Measurements from ENCODE around the gene TP53BP2. TPM values are rescaled to one million over a fixed set of nuclear protein-coding genes. Genes with fewer than 3 reads are reported as not detected.
A peak's percentile ranks its signal among the peaks of the same experiment; 100 is the strongest.

The TP53BP2 gene
- total and polyA plus RNA-seq, 10 of the 15 experiments (the other 5 are each of a cell fraction or from before 2014, with no cell fraction given): 1.6 to 13.7 (median 5.6) TPM

- TF ChIP-seq ZBTB33 (IDR thresholded peaks at IDR 0.05) (no peak), NR2C2 (IDR thresholded peaks at IDR 0.05; ENCODE audit: borderline replicate concordance, control insufficient read depth, insufficient read length, low read depth) (no peak), POLR2AphosphoS2 (IDR thresholded peaks at IDR 0.05; ENCODE audit: low read depth, low read length) (no peak), DPF2 (IDR thresholded peaks at IDR 0.05) (peak; percentile 26), NFXL1 (IDR thresholded peaks at IDR 0.05; ENCODE audit: borderline replicate concordance) (no peak), SUPT20H (IDR thresholded peaks at IDR 0.05; ENCODE audit: borderline replicate concordance, control insufficient read depth, low read depth, low read length) (no peak), WRNIP1 (IDR thresholded peaks at IDR 0.05; ENCODE audit: borderline replicate concordance, low read depth, low read length) (no peak), ZNF207 (IDR thresholded peaks at IDR 0.05; ENCODE audit: borderline replicate concordance) (peak; percentile 50; the same call in 1 of the 2 replicates), RBBP5 (conservative IDR thresholded peaks at IDR 0.05) (no peak), POLR2A (IDR thresholded peaks at IDR 0.05; ENCODE audit: low read depth, low read length) (peak; percentile 75), PML (IDR thresholded peaks at IDR 0.05; ENCODE audit: low read length) (peak; percentile 62; the same call in 1 of the 2 replicates), RAD51 (IDR thresholded peaks at IDR 0.05) (no peak), TAF1 (IDR thresholded peaks at IDR 0.05; ENCODE audit: borderline replicate concordance, low read depth, low read length) (no peak; the same call in 1 of the 2 replicates), TCF3 (IDR thresholded peaks at IDR 0.05; ENCODE audit: borderline replicate concordance, insufficient read depth, low read depth, low read length) (no peak), GABPA (IDR thresholded peaks at IDR 0.05; ENCODE audit: low read depth) (no peak), RB1 (IDR thresholded peaks at IDR 0.05; ENCODE audit: borderline replicate concordance) (no peak; the same call in 1 of the 2 replicates), ZBTB11 (CRISPR knock-in tag; IDR thresholded peaks at IDR 0.05) (no peak), SRF (IDR thresholded peaks at IDR 0.05; ENCODE audit: low read depth in 2 of 2, low read length in 2 of 2) (no peak), EGR1 (IDR thresholded peaks at IDR 0.05; ENCODE audit: borderline replicate concordance in 1 of 2, low read depth in 2 of 2, low read length in 2 of 2) (no peak), NR2F1 (conservative IDR thresholded peaks at IDR 0.05) (peak; percentile 64; the same call in 1 of the 2 replicates), USF1 (IDR thresholded peaks at IDR 0.05; ENCODE audit: borderline replicate concordance, extremely low read length, insufficient read depth, low read depth, low read length) (no peak), SMAD5 (IDR thresholded peaks at IDR 0.05; ENCODE audit: low read depth) (no peak), HDAC6 (IDR thresholded peaks at IDR 0.05; ENCODE audit: unreplicated experiment) (no peak), EZH2 (IDR thresholded peaks at IDR 0.05; ENCODE audit: borderline replicate concordance, control insufficient read depth, low read depth, low read length) (no peak)
Measured at GRCh38 chr1:223845810-223846682, at the start of gene TP53BP2 (continued).

All from GM12878 (cell line).